Panc1 (cell line): ENCODE data around the gene TFPI2.

Experiments
- CTCF ChIP-seq: fragments of 450-650 bp; IDR thresholded peaks from 2 replicates; pipeline ENCODE4 v1.5.1; 2017; ENCODE audit warnings: mild to moderate bottlenecking
- POLR2AphosphoS5 ChIP-seq: IDR thresholded peaks from 2 replicates; pipeline ENCODE4 v1.6.1; 2012; ENCODE audit warnings: mild to moderate bottlenecking, low read depth, low read length, moderate library complexity
- REST ChIP-seq, 2 experiments: IDR thresholded peaks; 2 replicates each; pipeline ENCODE4 v1.6.1; 2011 to 2012; ENCODE audit warnings: low read depth in 2 of 2, control low read depth in 1 of 2, low read length in 1 of 2, mild to moderate bottlenecking in 1 of 2, moderate library complexity in 1 of 2; ENCODE audit not compliant: insufficient read depth in 1 of 2
- SIN3A ChIP-seq: IDR thresholded peaks from 2 replicates; pipeline ENCODE4 v1.6.1; 2012; ENCODE audit warnings: low read depth, mild to moderate bottlenecking, low read length, moderate library complexity, borderline replicate concordance; ENCODE audit not compliant: insufficient read depth
- TCF7L2 ChIP-seq: IDR thresholded peaks from 2 replicates; pipeline ENCODE4 v1.6.1; 2011; ENCODE audit warnings: mild to moderate bottlenecking, low read depth, low read length, inconsistent platforms

- no peak for TF ChIP-seq REST (IDR thresholded peaks at IDR 0.05; ENCODE audit: insufficient read depth in 1 of 2, low read depth in 2 of 2, low read length in 1 of 2)
- TF ChIP-seq CTCF: no peak
- no peak for TF ChIP-seq POLR2AphosphoS5
- no peak for TF ChIP-seq TCF7L2
- no peak for TF ChIP-seq SIN3A
Measured at GRCh38 chr7:93838966-93839365, 51.6 kb downstream of the TFPI2 start.
